ENCODE measurements around the gene RTTN.

DNA sequence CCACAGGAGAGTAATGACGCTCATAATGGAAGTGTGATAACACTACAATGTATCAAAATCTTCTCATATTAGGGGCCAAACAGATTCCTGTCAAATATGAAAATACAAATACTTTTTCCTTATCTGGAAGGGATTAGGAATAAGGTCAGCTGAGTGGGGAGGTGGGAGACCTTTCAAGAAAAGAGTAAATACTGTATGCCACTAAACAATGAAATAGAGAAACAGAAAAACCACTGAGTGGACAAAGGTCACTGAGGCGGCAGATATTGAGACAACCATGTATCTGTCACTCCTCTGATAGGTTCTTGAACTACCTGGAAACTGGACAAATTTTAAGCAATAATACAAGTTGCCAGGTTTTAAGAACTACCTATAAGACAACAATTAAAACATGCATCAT is 59.3 kb downstream of the RTTN start:
- TF ChIP-seq, protein P1, sequence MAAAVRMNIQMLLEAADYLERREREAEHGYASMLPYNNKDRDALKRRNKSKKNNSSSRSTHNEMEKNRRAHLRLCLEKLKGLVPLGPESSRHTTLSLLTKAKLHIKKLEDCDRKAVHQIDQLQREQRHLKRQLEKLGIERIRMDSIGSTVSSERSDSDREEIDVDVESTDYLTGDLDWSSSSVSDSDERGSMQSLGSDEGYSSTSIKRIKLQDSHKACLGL (CRISPR knock-in tag; IDR thresholded peaks at IDR 0.05; ENCODE audit: borderline replicate concordance, poor library complexity, severe bottlenecking), result no peak
- TF ChIP-seq TCF7L2 (IDR thresholded peaks at IDR 0.05; ENCODE audit: low read depth, low read length) (no peak), POLR2H (tag; IDR thresholded peaks at IDR 0.05; ENCODE audit: low read depth) (no peak), ZZZ3 (IDR thresholded peaks at IDR 0.05) (no peak), SREBF2 (CRISPR knock-in tag; IDR thresholded peaks at IDR 0.05) (no peak), HDAC6 (IDR thresholded peaks at IDR 0.05; ENCODE audit: low read depth, low read length) (no peak), RBBP5 (IDR thresholded peaks at IDR 0.05; ENCODE audit: borderline replicate concordance, insufficient read depth, low read length, poor library complexity, severe bottlenecking) (no peak), ATF7 (IDR thresholded peaks at IDR 0.05) (no peak)
- TF ChIP-seq, protein P2, sequence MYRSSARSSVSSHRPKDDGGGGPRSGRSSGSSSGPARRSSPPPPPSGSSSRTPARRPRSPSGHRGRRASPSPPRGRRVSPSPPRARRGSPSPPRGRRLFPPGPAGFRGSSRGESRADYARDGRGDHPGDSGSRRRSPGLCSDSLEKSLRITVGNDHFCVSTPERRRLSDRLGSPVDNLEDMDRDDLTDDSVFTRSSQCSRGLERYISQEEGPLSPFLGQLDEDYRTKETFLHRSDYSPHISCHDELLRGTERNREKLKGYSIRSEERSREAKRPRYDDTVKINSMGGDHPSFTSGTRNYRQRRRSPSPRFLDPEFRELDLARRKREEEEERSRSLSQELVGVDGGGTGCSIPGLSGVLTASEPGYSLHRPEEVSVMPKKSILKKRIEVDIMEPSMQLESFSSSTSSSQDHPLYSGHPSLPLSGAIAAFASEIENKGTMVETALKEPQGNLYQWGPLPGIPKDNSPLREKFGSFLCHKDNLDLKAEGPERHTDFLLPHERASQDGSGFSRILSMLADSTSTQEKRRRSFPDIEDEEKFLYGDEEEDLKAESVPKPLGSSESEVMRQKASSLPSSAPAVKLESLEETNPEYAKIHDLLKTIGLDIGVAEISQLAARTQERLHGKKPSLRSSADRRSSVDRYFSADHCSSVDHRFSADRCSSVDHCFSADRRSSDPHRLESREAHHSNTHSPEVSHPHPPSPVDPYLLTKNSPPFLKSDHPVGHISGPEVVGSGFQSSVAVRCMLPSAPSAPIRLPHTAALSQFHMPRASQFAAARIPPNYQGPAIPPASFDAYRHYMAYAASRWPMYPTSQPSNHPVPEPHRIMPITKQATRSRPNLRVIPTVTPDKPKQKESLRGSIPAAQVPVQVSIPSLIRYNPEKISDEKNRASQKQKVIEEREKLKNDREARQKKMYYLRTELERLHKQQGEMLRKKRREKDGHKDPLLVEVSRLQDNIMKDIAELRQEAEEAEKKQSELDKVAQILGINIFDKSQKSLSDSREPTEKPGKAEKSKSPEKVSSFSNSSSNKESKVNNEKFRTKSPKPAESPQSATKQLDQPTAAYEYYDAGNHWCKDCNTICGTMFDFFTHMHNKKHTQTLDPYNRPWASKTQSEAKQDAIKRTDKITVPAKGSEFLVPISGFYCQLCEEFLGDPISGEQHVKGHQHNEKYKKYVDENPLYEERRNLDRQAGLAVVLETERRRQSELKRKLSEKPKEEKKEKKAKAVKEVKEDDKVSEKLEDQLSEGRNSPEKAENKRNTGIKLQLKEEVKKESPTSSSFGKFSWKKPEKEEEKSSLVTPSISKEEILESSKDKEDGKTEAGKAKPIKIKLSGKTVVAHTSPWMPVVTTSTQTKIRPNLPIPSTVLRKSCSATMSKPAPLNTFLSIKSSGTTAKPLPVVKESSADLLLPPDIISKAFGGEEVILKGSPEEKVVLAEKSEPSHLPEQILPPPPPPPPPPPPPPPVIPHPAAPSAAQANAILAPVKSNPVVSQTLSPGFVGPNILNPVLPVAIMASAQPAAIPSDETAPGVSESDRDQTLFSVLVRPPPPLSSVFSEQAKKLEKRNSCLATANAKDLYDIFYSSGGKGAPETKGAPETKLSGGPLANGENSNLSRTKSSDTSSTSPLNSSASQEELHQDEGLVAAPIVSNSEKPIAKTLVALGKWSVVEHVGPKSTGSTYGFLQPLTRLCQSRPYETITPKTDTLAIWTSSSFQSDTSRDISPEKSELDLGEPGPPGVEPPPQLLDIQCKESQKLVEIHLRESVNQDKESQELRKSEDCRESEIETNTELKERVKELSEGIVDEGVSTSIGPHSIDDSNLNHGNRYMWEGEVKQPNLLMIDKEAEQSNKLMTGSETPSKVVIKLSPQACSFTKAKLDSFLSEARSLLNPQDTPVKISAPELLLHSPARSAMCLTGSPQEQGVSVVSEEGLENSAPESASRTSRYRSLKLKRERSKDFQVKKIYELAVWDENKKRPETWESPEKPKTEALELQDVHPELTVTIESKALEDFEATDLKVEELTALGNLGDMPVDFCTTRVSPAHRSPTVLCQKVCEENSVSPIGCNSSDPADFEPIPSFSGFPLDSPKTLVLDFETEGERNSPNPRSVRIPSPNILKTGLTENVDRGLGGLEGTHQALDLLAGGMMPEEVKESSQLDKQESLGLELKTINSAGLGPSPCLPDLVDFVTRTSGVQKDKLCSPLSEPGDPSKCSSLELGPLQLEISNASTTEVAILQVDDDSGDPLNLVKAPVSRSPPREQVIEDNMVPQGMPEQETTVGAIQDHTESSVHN (IDR thresholded peaks at IDR 0.05; ENCODE audit: borderline replicate concordance in 1 of 2, low read depth in 1 of 2), result no peak
- TF ChIP-seq, protein P3, sequence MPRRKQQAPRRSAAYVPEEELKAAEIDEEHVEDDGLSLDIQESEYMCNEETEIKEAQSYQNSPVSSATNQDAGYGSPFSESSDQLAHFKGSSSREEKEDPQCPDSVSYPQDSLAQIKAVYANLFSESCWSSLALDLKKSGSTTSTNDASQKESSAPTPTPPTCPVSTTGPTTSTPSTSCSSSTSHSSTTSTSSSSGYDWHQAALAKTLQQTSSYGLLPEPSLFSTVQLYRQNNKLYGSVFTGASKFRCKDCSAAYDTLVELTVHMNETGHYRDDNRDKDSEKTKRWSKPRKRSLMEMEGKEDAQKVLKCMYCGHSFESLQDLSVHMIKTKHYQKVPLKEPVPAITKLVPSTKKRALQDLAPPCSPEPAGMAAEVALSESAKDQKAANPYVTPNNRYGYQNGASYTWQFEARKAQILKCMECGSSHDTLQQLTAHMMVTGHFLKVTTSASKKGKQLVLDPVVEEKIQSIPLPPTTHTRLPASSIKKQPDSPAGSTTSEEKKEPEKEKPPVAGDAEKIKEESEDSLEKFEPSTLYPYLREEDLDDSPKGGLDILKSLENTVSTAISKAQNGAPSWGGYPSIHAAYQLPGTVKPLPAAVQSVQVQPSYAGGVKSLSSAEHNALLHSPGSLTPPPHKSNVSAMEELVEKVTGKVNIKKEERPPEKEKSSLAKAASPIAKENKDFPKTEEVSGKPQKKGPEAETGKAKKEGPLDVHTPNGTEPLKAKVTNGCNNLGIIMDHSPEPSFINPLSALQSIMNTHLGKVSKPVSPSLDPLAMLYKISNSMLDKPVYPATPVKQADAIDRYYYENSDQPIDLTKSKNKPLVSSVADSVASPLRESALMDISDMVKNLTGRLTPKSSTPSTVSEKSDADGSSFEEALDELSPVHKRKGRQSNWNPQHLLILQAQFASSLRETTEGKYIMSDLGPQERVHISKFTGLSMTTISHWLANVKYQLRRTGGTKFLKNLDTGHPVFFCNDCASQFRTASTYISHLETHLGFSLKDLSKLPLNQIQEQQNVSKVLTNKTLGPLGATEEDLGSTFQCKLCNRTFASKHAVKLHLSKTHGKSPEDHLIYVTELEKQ (CRISPR knock-in tag; IDR thresholded peaks at IDR 0.05), result no peak
